Upper lobe of left lung (tissue), 6 donors: ENCODE measurements around the gene SMARCB1. TPM values are rescaled to one million over a fixed set of nuclear protein-coding genes. Genes with fewer than 3 reads are reported as not detected.

ENCODE experiments used
- ATAC-seq, 2 donors: fragments of 200-7000 bp; cut with Tn5 transposase; one replicate each; pipeline ENCODE4 v1.9.1; 2022; ENCODE audit warnings: mild to moderate bottlenecking in 2 of 2, moderate library complexity in 2 of 2; ENCODE audit not compliant: low FRiP score in 2 of 2
- DNase-seq, 2 donors: peaks; one replicate each; pipeline ENCODE4 v3.0.0-alpha.2; 2019 to 2020
- H3K27ac ChIP-seq, 4 donors: fragments of 200-600 bp; sonication (generic); one replicate each; pipeline ENCODE4 v1.5.1; 2016 to 2019
- H3K27me3 ChIP-seq, 4 donors: fragments of 200-600 bp; sonication (generic); one replicate each; pipeline ENCODE4 v1.5.1; 2017 to 2019
- H3K36me3 ChIP-seq, 4 donors: fragments of 200-600 bp; sonication (generic); one replicate each; pipeline ENCODE4 v1.5.1; 2016 to 2019
- H3K4me1 ChIP-seq, 4 donors: fragments of 200-600 bp; sonication (generic); one replicate each; pipeline ENCODE4 v1.5.1; 2018 to 2019
- H3K4me3 ChIP-seq, 4 donors: fragments of 200-600 bp; sonication (generic); one replicate each; pipeline ENCODE4 v1.5.1; 2017 to 2019; ENCODE audit warnings: mild to moderate bottlenecking in 2 of 4, moderate library complexity in 1 of 4
- H3K9me3 ChIP-seq, 4 donors: fragments of 200-600 bp; sonication (generic); one replicate each; pipeline ENCODE4 v1.5.1; 2018 to 2019
- CTCF ChIP-seq, 6 experiments: fragments of 450-650 bp in 4 of 6; fragments of 200-600 bp in 2 of 6; sonication (generic) in 2 of 6; IDR thresholded peaks; one replicate each; pipeline ENCODE4 v1.5.1; 2016 to 2019; ENCODE audit warnings: antibody characterized with exemption in 6 of 6
- EP300 ChIP-seq, 4 donors: sonication (generic); formaldehyde crosslinking; IDR thresholded peaks; one replicate each; pipeline ENCODE4 v1.5.1; 2017; ENCODE audit warnings: antibody characterized with exemption in 4 of 4, control low read depth in 2 of 4
- POLR2A ChIP-seq, 4 donors: fragments of 450-650 bp; IDR thresholded peaks; one replicate each; pipeline ENCODE4 v1.5.1; 2016 to 2017; ENCODE audit warnings: antibody characterized with exemption in 4 of 4, mild to moderate bottlenecking in 2 of 4
- POLR2AphosphoS5 ChIP-seq, 2 donors: sonication (generic); formaldehyde crosslinking; IDR thresholded peaks; one replicate each; pipeline ENCODE4 v1.5.1; 2017; ENCODE audit warnings: antibody characterized with exemption in 2 of 2
- WGBS, 2 donors: methylation state at CpG; one replicate each; pipeline ENCODE4 v1.1.5; 2017 to 2018; 5-methylcytosine and 5-hydroxymethylcytosine counted together
- total RNA-seq, 6 donors: library from RNA; depleted of rRNA in 4 of 6; stranded (reverse); fragments of >200 nt in 4 of 6; gene quantifications; one replicate each; pipeline versions ENCODE4 v1.1.0 to v1.2.1, GENCODE V29; 2016 to 2021
- donor health status: DM: no; HTN: no; CAD: no; lungs with moderate emphysema.
- donor health status: DM: no; HTN: yes; CAD: no; lungs with severe emphysema.

The SMARCB1 gene
- total RNA-seq, 6 donors from 2014 or later, result 42.8 to 72.8 (median 57.1) TPM

- Histone ChIP-seq H3K27ac (no peak overlapping the region), H3K4me3 (no peak overlapping the region), H3K36me3 (no peaks in the 10 kb centered on the region), H3K4me1 (peaks cover 6 to 7% (median 7%) of the 10 kb centered on the region in 4 donors), H3K9me3 (no peaks in the 10 kb centered on the region), H3K27me3 (no peaks in the 10 kb centered on the region)
- no peak for DNase-seq
- peak in 1 of 2 donors; percentile 83 for ATAC-seq
- WGBS, 2 donors, result 80 to 89% methylated on average over 2 to 14 of the region's 14 CpGs
- no peak for TF ChIP-seq CTCF (IDR thresholded peaks at IDR 0.05)
- TF ChIP-seq EP300 (IDR thresholded peaks at IDR 0.05), result no peak
- no peak for TF ChIP-seq POLR2AphosphoS5 (IDR thresholded peaks at IDR 0.05)
- no peak for TF ChIP-seq POLR2A (IDR thresholded peaks at IDR 0.05)
These were observed 5.1 kb upstream of the SMARCB1 start for GRCh38 chr22:23781511-23782183.

GRCh38 chr22:23782252-23782651, 4.5 kb upstream of the SMARCB1 start:
- no peak for ATAC-seq
- Histone ChIP-seq H3K4me3 (no peak overlapping the region), H3K36me3 (no peaks in the 10 kb centered on the region)

GRCh38 chr22:23782703-23783102, 4.1 kb upstream of the SMARCB1 start:
- no peaks in the 10 kb centered on the region for H3K9me3 ChIP-seq
- H3K27ac ChIP-seq, result no peak overlapping the region
- DNase-seq (no peak), ATAC-seq (no peak)
- H3K27me3 ChIP-seq, result no peaks in the 10 kb centered on the region
- no peaks in the 10 kb centered on the region for H3K36me3 ChIP-seq
- no peak overlapping the region for H3K4me3 ChIP-seq
- WGBS, 2 donors, result 85% methylated on average over 1 of the region's 1 CpG; no CpG with 5 or more reads in 1 of the 2 donors
- peaks cover 8 to 12% (median 10%) of the 10 kb centered on the region in 4 donors for H3K4me1 ChIP-seq
- TF ChIP-seq POLR2AphosphoS5 (IDR thresholded peaks at IDR 0.05), result no peak
- no peak for TF ChIP-seq CTCF (IDR thresholded peaks at IDR 0.05)
- TF ChIP-seq POLR2A (IDR thresholded peaks at IDR 0.05), result no peak
- no peak for TF ChIP-seq EP300 (IDR thresholded peaks at IDR 0.05)

More at GRCh38 chr22:23782252-23782651, 4.5 kb upstream of the SMARCB1 start:
- 93% methylated on average over 16 of the region's 16 CpGs; no CpG with 5 or more reads in 1 of the 2 donors for whole genome bisulfite sequencing, 2 donors
- H3K4me1 ChIP-seq, result peaks cover 6 to 8% (median 7%) of the 10 kb centered on the region in 4 donors
- no peak for TF ChIP-seq EP300 (IDR thresholded peaks at IDR 0.05)
- no peak for TF ChIP-seq POLR2A (IDR thresholded peaks at IDR 0.05)
- no peak for TF ChIP-seq CTCF (IDR thresholded peaks at IDR 0.05)
- no peak for TF ChIP-seq POLR2AphosphoS5 (IDR thresholded peaks at IDR 0.05)
- H3K27me3 ChIP-seq, result no peaks in the 10 kb centered on the region
- DNase-seq, result no peak
- no peak overlapping the region for H3K27ac ChIP-seq
- no peaks in the 10 kb centered on the region for H3K9me3 ChIP-seq

GRCh38 chr22:23783265-23784150, 3.3 kb upstream of the SMARCB1 start:
- no peak for TF ChIP-seq POLR2AphosphoS5 (IDR thresholded peaks at IDR 0.05)
- TF ChIP-seq POLR2A (IDR thresholded peaks at IDR 0.05), result no peak
- TF ChIP-seq EP300 (IDR thresholded peaks at IDR 0.05), result no peak
- TF ChIP-seq CTCF (IDR thresholded peaks at IDR 0.05), result no peak
- no peak for ATAC-seq
- Histone ChIP-seq H3K27ac (no peak overlapping the region), H3K4me3 (no peak overlapping the region), H3K27me3 (no peaks in the 10 kb centered on the region), H3K36me3 (no peaks in the 10 kb centered on the region), H3K4me1 (peaks cover 16 to 20% (median 18%) of the 10 kb centered on the region in 4 donors), H3K9me3 (no peaks in the 10 kb centered on the region)
- DNase-seq, result no peak
- WGBS, 2 donors, result 85 to 93% methylated on average over 8 to 15 of the region's 15 CpGs
